Measurements from ENCODE around the gene HLA-C. TPM values are rescaled to one million over a fixed set of nuclear protein-coding genes. Genes with fewer than 3 reads are reported as not detected.
"Not testable (repeated sequence)": the region's sequence is repeated elsewhere in the genome, so short reads cannot be mapped to it uniquely, and the experiment has no call there.

Gene HLA-C
- polyA plus RNA-seq, 1 of the 3 experiments (the other 2 are of a cell fraction), result 434 TPM

DNA sequence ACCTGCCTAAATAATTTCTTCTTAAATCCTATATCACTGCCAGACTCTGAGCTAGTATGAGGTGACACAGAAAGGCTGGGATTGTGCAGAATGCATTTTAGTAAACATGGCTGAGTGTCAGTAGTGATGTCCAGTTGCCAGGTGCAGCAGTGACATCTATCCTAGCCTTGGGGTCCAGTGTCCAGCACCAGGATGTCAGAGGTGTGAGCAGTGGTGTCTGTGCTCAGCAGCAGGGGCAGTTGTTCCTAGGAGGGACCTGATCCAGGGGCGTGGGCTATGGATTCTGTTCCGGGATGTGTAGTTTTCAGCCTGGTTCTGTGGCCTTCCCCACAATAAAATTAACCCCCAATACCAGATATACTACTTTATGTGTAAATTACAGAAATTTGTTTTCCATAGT lies 6.0 kb downstream of the HLA-C start:
- H4K20me1 ChIP-seq (ENCODE audit: insufficient read depth), result peaks cover 5% of the 10 kb centered on the region; the same call in 1 of the 2 replicates
- no peak for DNase-seq
- H3K36me3 ChIP-seq (replicated peaks in 1 of 2; ENCODE audit: control insufficient read depth in 1 of 2, insufficient read depth in 2 of 2, low read length in 1 of 2), result peaks cover 12 to 15% of the 10 kb centered on the region in 2 experiments
- H3K4me1 ChIP-seq (ENCODE audit: control insufficient read depth in 1 of 2, insufficient read depth in 2 of 2, low read depth in 1 of 2, low read length in 1 of 2), result peaks cover 0 to 4% of the 10 kb centered on the region in 2 experiments; a peak in 1 of 4 replicates
- peaks cover 5% of the 10 kb centered on the region; the same call in 1 of the 2 replicates for H3K79me2 ChIP-seq (ENCODE audit: insufficient read depth)
- no peak overlapping the region for H3K4me2 ChIP-seq
- H2AFZ ChIP-seq (ENCODE audit: low read depth), result no peak overlapping the region
- no peak overlapping the region for H3K9ac ChIP-seq
- H3K27ac ChIP-seq (ENCODE audit: low read depth in 2 of 2, low read length in 1 of 2), result no peak overlapping the region
- ChIA-PET POLR2A (no interaction called here), CTCF (no interaction called here)
- H3K4me3 ChIP-seq (ENCODE audit: low read depth in 2 of 2, low read length in 1 of 2), result no peak overlapping the region
- H3F3A ChIP-seq (replicated peaks; ENCODE audit: insufficient read depth), result peaks cover 3% of the 10 kb centered on the region
- 18% methylated on average over 2 of the region's 2 CpGs for WGBS (ENCODE audit: low lambda C conversion rate)
- no peaks in the 10 kb centered on the region for H3K9me2 ChIP-seq
- no peaks in the 10 kb centered on the region for H3K27me3 ChIP-seq (ENCODE audit: insufficient read depth)
- H3K9me3 ChIP-seq, result no peaks in the 10 kb centered on the region
- TF ChIP-seq, protein P1, sequence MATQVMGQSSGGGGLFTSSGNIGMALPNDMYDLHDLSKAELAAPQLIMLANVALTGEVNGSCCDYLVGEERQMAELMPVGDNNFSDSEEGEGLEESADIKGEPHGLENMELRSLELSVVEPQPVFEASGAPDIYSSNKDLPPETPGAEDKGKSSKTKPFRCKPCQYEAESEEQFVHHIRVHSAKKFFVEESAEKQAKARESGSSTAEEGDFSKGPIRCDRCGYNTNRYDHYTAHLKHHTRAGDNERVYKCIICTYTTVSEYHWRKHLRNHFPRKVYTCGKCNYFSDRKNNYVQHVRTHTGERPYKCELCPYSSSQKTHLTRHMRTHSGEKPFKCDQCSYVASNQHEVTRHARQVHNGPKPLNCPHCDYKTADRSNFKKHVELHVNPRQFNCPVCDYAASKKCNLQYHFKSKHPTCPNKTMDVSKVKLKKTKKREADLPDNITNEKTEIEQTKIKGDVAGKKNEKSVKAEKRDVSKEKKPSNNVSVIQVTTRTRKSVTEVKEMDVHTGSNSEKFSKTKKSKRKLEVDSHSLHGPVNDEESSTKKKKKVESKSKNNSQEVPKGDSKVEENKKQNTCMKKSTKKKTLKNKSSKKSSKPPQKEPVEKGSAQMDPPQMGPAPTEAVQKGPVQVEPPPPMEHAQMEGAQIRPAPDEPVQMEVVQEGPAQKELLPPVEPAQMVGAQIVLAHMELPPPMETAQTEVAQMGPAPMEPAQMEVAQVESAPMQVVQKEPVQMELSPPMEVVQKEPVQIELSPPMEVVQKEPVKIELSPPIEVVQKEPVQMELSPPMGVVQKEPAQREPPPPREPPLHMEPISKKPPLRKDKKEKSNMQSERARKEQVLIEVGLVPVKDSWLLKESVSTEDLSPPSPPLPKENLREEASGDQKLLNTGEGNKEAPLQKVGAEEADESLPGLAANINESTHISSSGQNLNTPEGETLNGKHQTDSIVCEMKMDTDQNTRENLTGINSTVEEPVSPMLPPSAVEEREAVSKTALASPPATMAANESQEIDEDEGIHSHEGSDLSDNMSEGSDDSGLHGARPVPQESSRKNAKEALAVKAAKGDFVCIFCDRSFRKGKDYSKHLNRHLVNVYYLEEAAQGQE (IDR thresholded peaks at IDR 0.05; ENCODE audit: low read depth, low read length), result no peak
- TF ChIP-seq MXI1 (IDR thresholded peaks at IDR 0.05; ENCODE audit: low read depth, low read length) (no peak), MEF2A (IDR thresholded peaks at IDR 0.05; ENCODE audit: borderline replicate concordance, low read depth) (no peak), GABPA (IDR thresholded peaks at IDR 0.05; ENCODE audit: low read depth) (no peak), SMC3 (IDR thresholded peaks at IDR 0.05; ENCODE audit: low read depth, low read length) (no peak), RFX5 (IDR thresholded peaks at IDR 0.05; ENCODE audit: low read length) (no peak), SIN3A (IDR thresholded peaks at IDR 0.05; ENCODE audit: borderline replicate concordance, low read depth, low read length) (no peak), TCF12 (IDR thresholded peaks at IDR 0.05) (no peak), RXRA (IDR thresholded peaks at IDR 0.05; ENCODE audit: borderline replicate concordance, low read depth) (no peak), EP300 (IDR thresholded peaks at IDR 0.05; ENCODE audit: borderline replicate concordance in 1 of 2, low read depth in 1 of 2, low read length in 1 of 2) (no peak), POLR2AphosphoS5 (IDR thresholded peaks at IDR 0.05; ENCODE audit: low read depth, low read length) (no peak), NRF1 (IDR thresholded peaks at IDR 0.05; ENCODE audit: low read depth, low read length) (no peak), FOXM1 (IDR thresholded peaks at IDR 0.05; ENCODE audit: low read depth) (no peak), TAF1 (IDR thresholded peaks at IDR 0.05; ENCODE audit: borderline replicate concordance, low read depth, low read length) (no peak)
- TF ChIP-seq, protein P2, sequence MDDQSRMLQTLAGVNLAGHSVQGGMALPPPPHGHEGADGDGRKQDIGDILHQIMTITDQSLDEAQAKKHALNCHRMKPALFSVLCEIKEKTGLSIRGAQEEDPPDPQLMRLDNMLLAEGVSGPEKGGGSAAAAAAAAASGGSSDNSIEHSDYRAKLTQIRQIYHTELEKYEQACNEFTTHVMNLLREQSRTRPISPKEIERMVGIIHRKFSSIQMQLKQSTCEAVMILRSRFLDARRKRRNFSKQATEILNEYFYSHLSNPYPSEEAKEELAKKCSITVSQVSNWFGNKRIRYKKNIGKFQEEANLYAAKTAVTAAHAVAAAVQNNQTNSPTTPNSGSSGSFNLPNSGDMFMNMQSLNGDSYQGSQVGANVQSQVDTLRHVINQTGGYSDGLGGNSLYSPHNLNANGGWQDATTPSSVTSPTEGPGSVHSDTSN (IDR thresholded peaks at IDR 0.05), result no peak
- TF ChIP-seq, protein P3, sequence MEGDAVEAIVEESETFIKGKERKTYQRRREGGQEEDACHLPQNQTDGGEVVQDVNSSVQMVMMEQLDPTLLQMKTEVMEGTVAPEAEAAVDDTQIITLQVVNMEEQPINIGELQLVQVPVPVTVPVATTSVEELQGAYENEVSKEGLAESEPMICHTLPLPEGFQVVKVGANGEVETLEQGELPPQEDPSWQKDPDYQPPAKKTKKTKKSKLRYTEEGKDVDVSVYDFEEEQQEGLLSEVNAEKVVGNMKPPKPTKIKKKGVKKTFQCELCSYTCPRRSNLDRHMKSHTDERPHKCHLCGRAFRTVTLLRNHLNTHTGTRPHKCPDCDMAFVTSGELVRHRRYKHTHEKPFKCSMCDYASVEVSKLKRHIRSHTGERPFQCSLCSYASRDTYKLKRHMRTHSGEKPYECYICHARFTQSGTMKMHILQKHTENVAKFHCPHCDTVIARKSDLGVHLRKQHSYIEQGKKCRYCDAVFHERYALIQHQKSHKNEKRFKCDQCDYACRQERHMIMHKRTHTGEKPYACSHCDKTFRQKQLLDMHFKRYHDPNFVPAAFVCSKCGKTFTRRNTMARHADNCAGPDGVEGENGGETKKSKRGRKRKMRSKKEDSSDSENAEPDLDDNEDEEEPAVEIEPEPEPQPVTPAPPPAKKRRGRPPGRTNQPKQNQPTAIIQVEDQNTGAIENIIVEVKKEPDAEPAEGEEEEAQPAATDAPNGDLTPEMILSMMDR (IDR thresholded peaks at IDR 0.05), result no peak
- TF ChIP-seq, protein P4, sequence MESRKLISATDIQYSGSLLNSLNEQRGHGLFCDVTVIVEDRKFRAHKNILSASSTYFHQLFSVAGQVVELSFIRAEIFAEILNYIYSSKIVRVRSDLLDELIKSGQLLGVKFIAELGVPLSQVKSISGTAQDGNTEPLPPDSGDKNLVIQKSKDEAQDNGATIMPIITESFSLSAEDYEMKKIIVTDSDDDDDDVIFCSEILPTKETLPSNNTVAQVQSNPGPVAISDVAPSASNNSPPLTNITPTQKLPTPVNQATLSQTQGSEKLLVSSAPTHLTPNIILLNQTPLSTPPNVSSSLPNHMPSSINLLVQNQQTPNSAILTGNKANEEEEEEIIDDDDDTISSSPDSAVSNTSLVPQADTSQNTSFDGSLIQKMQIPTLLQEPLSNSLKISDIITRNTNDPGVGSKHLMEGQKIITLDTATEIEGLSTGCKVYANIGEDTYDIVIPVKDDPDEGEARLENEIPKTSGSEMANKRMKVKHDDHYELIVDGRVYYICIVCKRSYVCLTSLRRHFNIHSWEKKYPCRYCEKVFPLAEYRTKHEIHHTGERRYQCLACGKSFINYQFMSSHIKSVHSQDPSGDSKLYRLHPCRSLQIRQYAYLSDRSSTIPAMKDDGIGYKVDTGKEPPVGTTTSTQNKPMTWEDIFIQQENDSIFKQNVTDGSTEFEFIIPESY (IDR thresholded peaks at IDR 0.05; ENCODE audit: borderline replicate concordance, low read depth), result no peak
- TF ChIP-seq, protein P5, sequence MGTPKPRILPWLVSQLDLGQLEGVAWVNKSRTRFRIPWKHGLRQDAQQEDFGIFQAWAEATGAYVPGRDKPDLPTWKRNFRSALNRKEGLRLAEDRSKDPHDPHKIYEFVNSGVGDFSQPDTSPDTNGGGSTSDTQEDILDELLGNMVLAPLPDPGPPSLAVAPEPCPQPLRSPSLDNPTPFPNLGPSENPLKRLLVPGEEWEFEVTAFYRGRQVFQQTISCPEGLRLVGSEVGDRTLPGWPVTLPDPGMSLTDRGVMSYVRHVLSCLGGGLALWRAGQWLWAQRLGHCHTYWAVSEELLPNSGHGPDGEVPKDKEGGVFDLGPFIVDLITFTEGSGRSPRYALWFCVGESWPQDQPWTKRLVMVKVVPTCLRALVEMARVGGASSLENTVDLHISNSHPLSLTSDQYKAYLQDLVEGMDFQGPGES (IDR thresholded peaks at IDR 0.05; ENCODE audit: low read depth, low read length), result no peak
- TF ChIP-seq, protein P6, sequence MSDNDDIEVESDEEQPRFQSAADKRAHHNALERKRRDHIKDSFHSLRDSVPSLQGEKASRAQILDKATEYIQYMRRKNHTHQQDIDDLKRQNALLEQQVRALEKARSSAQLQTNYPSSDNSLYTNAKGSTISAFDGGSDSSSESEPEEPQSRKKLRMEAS (IDR thresholded peaks at IDR 0.05; ENCODE audit: low read depth), result no peak

DNA sequence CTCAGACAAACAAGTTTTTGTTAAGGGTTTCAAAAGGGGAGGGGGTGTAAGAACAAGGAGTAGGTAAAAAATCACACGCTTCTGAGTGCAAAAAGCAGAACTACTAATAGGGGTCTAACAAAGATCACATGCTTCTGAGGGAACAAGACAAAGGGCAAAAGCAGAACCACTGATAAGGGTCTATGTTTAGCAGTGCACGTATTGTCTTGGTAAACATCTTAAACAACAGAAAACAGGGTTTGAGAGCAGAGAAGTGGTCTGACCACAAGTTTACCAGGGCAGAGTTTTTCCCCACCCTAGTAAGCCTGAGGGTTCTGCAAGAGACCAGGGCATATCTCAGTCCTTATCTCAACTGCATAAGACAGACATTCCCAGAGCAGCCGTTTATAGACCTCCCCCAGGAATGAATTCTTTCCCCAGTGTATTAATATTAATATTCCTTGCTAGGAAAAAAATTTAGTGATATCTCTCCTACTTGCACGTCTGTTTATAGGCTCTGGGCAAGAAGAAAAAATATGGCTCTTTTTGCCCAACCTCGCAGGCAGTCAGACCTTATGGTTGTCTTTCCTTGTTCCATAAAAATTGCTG lies 8.5 kb downstream of the HLA-C start:
- H3K27me3 ChIP-seq (ENCODE audit: insufficient read depth); CTCF ChIA-PET; H3K9me3 ChIP-seq; H3K36me3 ChIP-seq (replicated peaks in 1 of 2; ENCODE audit: control insufficient read depth in 1 of 2, insufficient read depth in 2 of 2, low read length in 1 of 2); H2AFZ ChIP-seq (ENCODE audit: low read depth); H3K79me2 ChIP-seq (ENCODE audit: insufficient read depth); H3F3A ChIP-seq (replicated peaks; ENCODE audit: insufficient read depth); H3K9me2 ChIP-seq; H3K9ac ChIP-seq; DNase-seq; H3K4me3 ChIP-seq (ENCODE audit: low read depth in 2 of 2, low read length in 1 of 2); POLR2A ChIA-PET; H3K4me1 ChIP-seq (ENCODE audit: control insufficient read depth in 1 of 2, insufficient read depth in 2 of 2, low read depth in 1 of 2, low read length in 1 of 2); H3K4me2 ChIP-seq; H3K27ac ChIP-seq (ENCODE audit: low read depth in 2 of 2, low read length in 1 of 2); H4K20me1 ChIP-seq (ENCODE audit: insufficient read depth): not testable (repeated sequence)
- WGBS (ENCODE audit: low lambda C conversion rate), result 15% methylated on average over 5 of the region's 5 CpGs

All from SK-N-SH (cell line).